Gastroesophageal sphincter (tissue), 4 donors: Measurements from ENCODE around the gene CYP1A2. TPM values are rescaled to one million over a fixed set of nuclear protein-coding genes. Genes with fewer than 3 reads are reported as not detected.
A peak's percentile ranks its signal among the peaks of the same experiment; 100 is the strongest.

ENCODE experiments used
- ATAC-seq: fragments of 150-250 bp; one replicate; pipeline ENCODE4 v1.9.1; 2016; ENCODE audit warnings: mild to moderate bottlenecking, moderate library complexity
- H3K27ac ChIP-seq, 4 donors: fragments of 200-600 bp; sonication (generic) in 3 of 4; 1 replicate in 3 of 4; 2 replicates in 1 of 4; pipeline ENCODE4 v1.5.1; 2016 to 2019
- H3K27me3 ChIP-seq: fragments of 200-600 bp; sonication (generic); one replicate; pipeline ENCODE4 v1.5.1; 2019
- H3K36me3 ChIP-seq, 2 donors: fragments of 200-600 bp; sonication (generic); one replicate each; pipeline ENCODE4 v1.5.1; 2019; ENCODE audit warnings: control low read depth in 1 of 2
- H3K4me1 ChIP-seq, 3 donors: fragments of 200-600 bp; sonication (generic); 1 replicate in 2 of 3; 2 replicates in 1 of 3; pipeline ENCODE4 v1.5.1; 2016 to 2019; ENCODE audit warnings: control low read depth in 2 of 3
- H3K4me3 ChIP-seq, 2 donors: fragments of 200-600 bp; sonication (generic); one replicate each; pipeline ENCODE4 v1.5.1; 2019; ENCODE audit warnings: mild to moderate bottlenecking in 1 of 2, moderate library complexity in 1 of 2
- H3K9me3 ChIP-seq, 3 donors: fragments of 200-600 bp; sonication (generic); one replicate each; pipeline ENCODE4 v1.5.1; 2017 to 2019; ENCODE audit warnings: control low read depth in 2 of 3
- CTCF ChIP-seq, 4 experiments: fragments of 200-600 bp in 2 of 4; fragments of 450-650 bp in 2 of 4; sonication (generic) in 1 of 4; IDR thresholded peaks; one replicate each; pipeline ENCODE4 v1.5.1; 2017 to 2019; ENCODE audit warnings: antibody characterized with exemption in 4 of 4, mild to moderate bottlenecking in 2 of 4, moderate library complexity in 2 of 4
- EP300 ChIP-seq: sonication (generic); formaldehyde crosslinking; IDR thresholded peaks from one replicate; pipeline ENCODE4 v1.6.1; 2017; ENCODE audit warnings: antibody characterized with exemption, mild to moderate bottlenecking
- POLR2A ChIP-seq, 2 donors: fragments of 450-650 bp; IDR thresholded peaks; one replicate each; pipeline ENCODE4 v1.6.1; 2017; ENCODE audit warnings: antibody characterized with exemption in 2 of 2, mild to moderate bottlenecking in 2 of 2, moderate library complexity in 1 of 2
- POLR2AphosphoS5 ChIP-seq: sonication (generic); formaldehyde crosslinking; IDR thresholded peaks from one replicate; pipeline ENCODE4 v1.6.1; 2017; ENCODE audit warnings: antibody characterized with exemption
- WGBS, 2 donors: methylation state at CpG; one replicate each; pipeline ENCODE4 v1.1.5; 2018; ENCODE audit warnings: low coverage in 1 of 2; 5-methylcytosine and 5-hydroxymethylcytosine counted together
- total RNA-seq, 4 donors: library from RNA; depleted of rRNA; stranded (reverse); fragments of >200 nt; gene quantifications; one replicate each; pipeline ENCODE4 v1.1.0, GENCODE V29; 2016

Gene CYP1A2
- total RNA-seq, 4 donors from 2014 or later = not detected

GRCh38 chr15:74795966-74796625 lies 47.5 kb downstream of the CYP1A2 start:
- Histone ChIP-seq H3K36me3 (peaks cover 0 to 38% of the 10 kb centered on the region in 2 donors), H3K4me3 (no peak overlapping the region), H3K9me3 (no peaks in the 10 kb centered on the region), H3K4me1 (peaks cover 0 to 53% (median 12%) of the 10 kb centered on the region in 3 donors), H3K27ac (no peak overlapping the region), H3K27me3 (no peaks in the 10 kb centered on the region)
- TF ChIP-seq POLR2A (IDR thresholded peaks at IDR 0.05) (no peak), CTCF (IDR thresholded peaks at IDR 0.05) (no peak), EP300 (no peak), POLR2AphosphoS5 (no peak)
- no peak for ATAC-seq
- WGBS, 2 donors = 82 to 95% methylated on average over 6 to 9 of the region's 14 CpGs

GRCh38 chr15:74798388-74799254 lies 50.0 kb downstream of the CYP1A2 start:
- Histone ChIP-seq H3K9me3 (no peaks in the 10 kb centered on the region), H3K4me1 (peaks cover 0 to 28% (median 8%) of the 10 kb centered on the region in 3 donors), H3K27me3 (no peaks in the 10 kb centered on the region), H3K27ac (no peak overlapping the region), H3K4me3 (no peak overlapping the region), H3K36me3 (peaks cover 0 to 63% of the 10 kb centered on the region in 2 donors)
- WGBS, 2 donors = 81% methylated on average over 7 of the region's 25 CpGs; no CpG with 5 or more reads in 1 of the 2 donors
- TF ChIP-seq POLR2AphosphoS5 = no peak
- no peak for TF ChIP-seq CTCF (IDR thresholded peaks at IDR 0.05)
- TF ChIP-seq EP300 = no peak
- no peak for TF ChIP-seq POLR2A (IDR thresholded peaks at IDR 0.05)
- no peak for ATAC-seq

- peaks cover 0 to 25% (median 7%) of the 10 kb centered on the region in 3 donors for H3K4me1 ChIP-seq
- TF ChIP-seq CTCF (IDR thresholded peaks at IDR 0.05) (no peak), POLR2A (IDR thresholded peaks at IDR 0.05) (no peak), POLR2AphosphoS5 (no peak), EP300 (no peak)
- no peak for ATAC-seq
- H3K27me3 ChIP-seq = no peaks in the 10 kb centered on the region
- 100% methylated on average over 1 of the region's 16 CpGs; no CpG with 5 or more reads in 1 of the 2 donors for WGBS, 2 donors
- no peak overlapping the region for H3K4me3 ChIP-seq
- H3K36me3 ChIP-seq = peaks cover 0 to 69% of the 10 kb centered on the region in 2 donors
- peak overlapping the region in 1 of 4 donors; percentile 27 for H3K27ac ChIP-seq
- H3K9me3 ChIP-seq = no peaks in the 10 kb centered on the region
Measured at GRCh38 chr15:74799255-74799855, 50.7 kb downstream of the CYP1A2 start.

- no peak overlapping the region for H3K4me3 ChIP-seq
- peak; percentile 86 for ATAC-seq
- TF ChIP-seq CTCF (IDR thresholded peaks at IDR 0.05) = peak in 3 of 4 experiments; percentile 92 to 97 (median 95)
- no peak for TF ChIP-seq POLR2AphosphoS5
- no peak for TF ChIP-seq EP300
- H3K36me3 ChIP-seq = peaks cover 0 to 65% of the 10 kb centered on the region in 2 donors
- peak overlapping the region in 2 of 4 donors; percentile 27 to 37 for H3K27ac ChIP-seq
- H3K9me3 ChIP-seq = no peaks in the 10 kb centered on the region
- WGBS, 2 donors = 40 to 67% methylated on average over 1 to 3 of the region's 18 CpGs
- peaks cover 0 to 18% (median 7%) of the 10 kb centered on the region in 3 donors for H3K4me1 ChIP-seq
- no peaks in the 10 kb centered on the region for H3K27me3 ChIP-seq
Measured at GRCh38 chr15:74799856-74800558, 51.4 kb downstream of the CYP1A2 start.
